ENCODE results near the gene FMNL2.

Gene FMNL2

GRCh38 chr2:152428800-152429582 lies 94.0 kb downstream of the FMNL2 start:
- DNase-seq, result no peak

- no peak for DNase-seq
Observed at GRCh38 chr2:152430876-152431275, 95.9 kb downstream of the FMNL2 start.

- no peak for DNase-seq
Observed at GRCh38 chr2:152431370-152432098, 96.6 kb downstream of the FMNL2 start.

GRCh38 chr2:152432206-152432653 lies 97.3 kb downstream of the FMNL2 start:
- peak; percentile 31 for DNase-seq

- no peak for DNase-seq
Observed at GRCh38 chr2:152432765-152433164, 97.8 kb downstream of the FMNL2 start.

GRCh38 chr2:152433289-152433688 lies 98.3 kb downstream of the FMNL2 start:
- no peak for DNase-seq

GRCh38 chr2:152433791-152434190 lies 98.8 kb downstream of the FMNL2 start:
- DNase-seq, result no peak

GRCh38 chr2:152434395-152435182 lies 99.6 kb downstream of the FMNL2 start:
- no peak for DNase-seq

GRCh38 chr2:152436148-152436547 lies 101.2 kb downstream of the FMNL2 start:
- DNase-seq, result no peak

GRCh38 chr2:152437276-152438108 lies 102.5 kb downstream of the FMNL2 start:
- no peak for DNase-seq

- DNase-seq, result no peak
Observed at GRCh38 chr2:152440049-152440448, 105.1 kb downstream of the FMNL2 start.

GRCh38 chr2:152440460-152440859 lies 105.5 kb downstream of the FMNL2 start:
- no peak for DNase-seq

- DNase-seq, result no peak
Observed at GRCh38 chr2:152441961-152442360, 107.0 kb downstream of the FMNL2 start.

GRCh38 chr2:152443771-152444170 lies 108.8 kb downstream of the FMNL2 start:
- DNase-seq, result no peak

GRCh38 chr2:152444448-152444847 lies 109.5 kb downstream of the FMNL2 start:
- no peak for DNase-seq

GRCh38 chr2:152445375-152445774 lies 110.4 kb downstream of the FMNL2 start:
- no peak for DNase-seq

GRCh38 chr2:152445791-152446201 lies 110.8 kb downstream of the FMNL2 start:
- peak; percentile 93 for DNase-seq

- no peak for DNase-seq
Observed at GRCh38 chr2:152446213-152446612, 111.2 kb downstream of the FMNL2 start.

GRCh38 chr2:152447897-152448296 lies 112.9 kb downstream of the FMNL2 start:
- DNase-seq, result no peak

GRCh38 chr2:152448606-152449005 lies 113.6 kb downstream of the FMNL2 start:
- DNase-seq, result no peak

GRCh38 chr2:152449578-152449977 lies 114.6 kb downstream of the FMNL2 start:
- no peak for DNase-seq

- no peak for DNase-seq
Observed at GRCh38 chr2:152450176-152450575, 115.2 kb downstream of the FMNL2 start.
